ENCODE measurements around the gene KLK3. TPM values are rescaled to one million over a fixed set of nuclear protein-coding genes. Genes with fewer than 3 reads are reported as not detected.
A peak's percentile ranks its signal among the peaks of the same experiment; 100 is the strongest.

The KLK3 gene
- total RNA-seq, 4 donors from 2014 or later = 0.13 to 119 (median 10.4) TPM

DNA sequence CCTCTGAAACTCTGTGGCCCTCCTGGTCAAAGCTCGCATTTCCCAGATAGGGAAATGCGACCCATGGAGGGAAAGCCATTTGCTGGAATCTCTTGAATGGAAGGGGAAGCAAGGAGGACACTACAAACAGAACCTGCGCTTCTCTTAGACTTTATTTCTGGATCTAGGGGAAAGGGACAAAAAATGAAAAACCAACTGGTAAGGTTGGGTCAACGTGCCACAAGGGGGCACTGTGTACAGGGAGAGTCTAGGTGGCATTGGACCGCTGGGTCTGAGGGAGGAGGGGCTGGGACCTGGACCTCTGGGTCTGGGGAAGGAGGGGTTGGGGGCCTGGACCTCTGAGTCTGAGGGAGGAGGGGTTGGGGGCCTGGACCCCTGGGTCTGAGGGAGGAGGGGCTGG is 51.5 kb downstream of the KLK3 start:
- no peak overlapping the region for H3K4me3 ChIP-seq (ENCODE audit: low read depth, poor library complexity, severe bottlenecking)
- WGBS, 2 donors = 15 to 30% methylated on average over 5 of the region's 5 CpGs
- no peak for TF ChIP-seq POLR2A (IDR thresholded peaks at IDR 0.05)
- TF ChIP-seq, protein P1, sequence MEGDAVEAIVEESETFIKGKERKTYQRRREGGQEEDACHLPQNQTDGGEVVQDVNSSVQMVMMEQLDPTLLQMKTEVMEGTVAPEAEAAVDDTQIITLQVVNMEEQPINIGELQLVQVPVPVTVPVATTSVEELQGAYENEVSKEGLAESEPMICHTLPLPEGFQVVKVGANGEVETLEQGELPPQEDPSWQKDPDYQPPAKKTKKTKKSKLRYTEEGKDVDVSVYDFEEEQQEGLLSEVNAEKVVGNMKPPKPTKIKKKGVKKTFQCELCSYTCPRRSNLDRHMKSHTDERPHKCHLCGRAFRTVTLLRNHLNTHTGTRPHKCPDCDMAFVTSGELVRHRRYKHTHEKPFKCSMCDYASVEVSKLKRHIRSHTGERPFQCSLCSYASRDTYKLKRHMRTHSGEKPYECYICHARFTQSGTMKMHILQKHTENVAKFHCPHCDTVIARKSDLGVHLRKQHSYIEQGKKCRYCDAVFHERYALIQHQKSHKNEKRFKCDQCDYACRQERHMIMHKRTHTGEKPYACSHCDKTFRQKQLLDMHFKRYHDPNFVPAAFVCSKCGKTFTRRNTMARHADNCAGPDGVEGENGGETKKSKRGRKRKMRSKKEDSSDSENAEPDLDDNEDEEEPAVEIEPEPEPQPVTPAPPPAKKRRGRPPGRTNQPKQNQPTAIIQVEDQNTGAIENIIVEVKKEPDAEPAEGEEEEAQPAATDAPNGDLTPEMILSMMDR (IDR thresholded peaks at IDR 0.05) = no peak
- intact Hi-C loops (cut with DNase I; ENCODE audit: low total_unique reads) = no loop called here
- no peak for DNase-seq (ENCODE audit: low spot score in 2 of 2)

DNA sequence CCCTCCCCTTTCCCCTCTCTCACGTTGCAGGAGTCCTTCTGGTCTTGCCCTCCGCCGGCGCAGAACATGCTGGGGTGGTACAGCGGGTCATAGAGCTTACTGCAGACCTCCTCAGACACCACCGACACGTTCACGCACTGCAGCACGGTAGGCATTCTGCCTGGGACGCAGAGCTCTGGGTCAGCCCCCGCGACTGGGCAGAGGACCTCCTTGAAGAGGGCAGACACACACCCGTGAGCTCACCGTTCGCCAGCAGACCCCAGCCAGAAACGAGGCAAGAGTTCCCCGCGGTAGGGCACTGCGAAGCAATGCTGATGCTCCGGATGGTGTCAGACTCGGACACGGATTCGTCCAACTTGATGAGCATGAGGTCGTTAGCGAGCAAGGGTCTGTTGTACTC is 53.6 kb downstream of the KLK3 start:
- H3K4me3 ChIP-seq (ENCODE audit: low read depth, poor library complexity, severe bottlenecking) = no peak overlapping the region
- WGBS, 2 donors = 68 to 72% methylated on average over 24 to 25 of the region's 25 CpGs
- TF ChIP-seq POLR2A (IDR thresholded peaks at IDR 0.05) = no peak
- TF ChIP-seq, protein P1 (IDR thresholded peaks at IDR 0.05) = no peak
- DNase-seq (ENCODE audit: low spot score in 2 of 2) = no peak
- intact Hi-C loops (cut with DNase I; ENCODE audit: low total_unique reads) = no loop called here

DNA sequence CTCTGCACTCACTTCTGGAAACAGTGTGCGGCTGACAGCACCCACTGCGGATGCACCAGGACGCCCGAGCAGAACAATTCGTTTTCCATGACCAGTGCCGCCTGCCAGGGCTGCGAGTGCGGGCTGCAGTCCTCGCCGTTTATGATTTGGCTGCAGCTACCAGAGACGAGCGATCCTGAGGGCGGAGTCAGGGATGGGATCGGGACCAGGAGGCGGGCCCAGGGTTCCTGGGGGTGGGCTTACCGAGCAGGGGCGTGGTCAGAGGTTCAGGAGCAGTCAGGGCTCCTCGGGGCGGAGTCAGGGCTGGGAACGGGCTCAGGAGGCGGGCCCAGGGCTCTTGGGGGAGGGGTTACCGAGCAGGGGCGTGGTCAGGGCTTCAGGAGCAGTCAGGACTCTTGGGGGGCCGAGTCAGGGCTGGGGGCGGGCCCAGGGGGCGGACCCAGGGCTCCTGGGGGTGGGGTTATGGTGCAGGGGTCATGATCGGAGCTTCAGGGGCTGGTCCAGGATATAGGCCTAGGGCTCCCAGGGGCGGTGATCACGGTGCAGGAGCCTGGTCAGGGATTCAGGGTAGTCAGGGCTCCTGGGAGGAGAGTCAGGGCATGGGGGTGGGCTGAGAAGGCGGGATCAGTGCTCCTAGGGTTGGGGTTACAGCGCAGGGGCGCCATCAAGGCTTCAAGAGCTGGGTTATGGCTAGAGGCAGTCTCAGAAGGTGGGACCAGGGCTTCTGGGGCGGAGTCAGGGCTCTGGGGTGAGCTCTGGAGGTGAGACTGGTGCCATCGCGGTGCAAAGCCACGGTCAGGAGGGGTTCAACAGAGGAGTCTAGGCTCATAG is 54.7 kb downstream of the KLK3 start:
- DNase-seq (ENCODE audit: low spot score in 2 of 2) = peak in 1 of 2 donors; percentile 36
- TF ChIP-seq, protein P1 (IDR thresholded peaks at IDR 0.05) = no peak
- no peak for TF ChIP-seq POLR2A (IDR thresholded peaks at IDR 0.05)
- 5 to 6% methylated on average over 21 to 34 of the region's 36 CpGs for WGBS, 2 donors
- intact Hi-C loops (cut with DNase I; ENCODE audit: low total_unique reads) = loop anchor here (10.0 kb wide), 1 partner anchor 115 kb away; the partner anchor contains the start of gene ACP4
- no peak overlapping the region for H3K4me3 ChIP-seq (ENCODE audit: low read depth, poor library complexity, severe bottlenecking)

Other genes with a start within 250 kb of the KLK3 start
- gene SYT3, start 215.0 kb upstream of the KLK3 start, total RNA-seq = under 1 TPM in 3 of 4 donors, not detected in 1; 0.29 to 0.49 (median 0.42) TPM
- gene C19orf81, start 205.5 kb upstream of the KLK3 start, total RNA-seq = 1 to 10 TPM in 1 of 4 donors, under 1 TPM in 1, not detected in 2; 0.91 to 1.4 TPM
- gene SHANK1, start 135.1 kb upstream of the KLK3 start, total RNA-seq = 1 to 10 TPM in 2 of 4 donors, under 1 TPM in 2; 0.30 to 1.6 (median 0.67) TPM
- 10 to 100 TPM in 2 of 4 donors, 1 to 10 TPM in 2; 9.5 to 19.2 (median 11.9) TPM for gene CLEC11A, start 131.6 kb upstream of the KLK3 start, total RNA-seq
- not detected for gene GPR32, start 84.5 kb upstream of the KLK3 start, total RNA-seq
- 1 to 10 TPM in 1 of 4 donors, under 1 TPM in 1, not detected in 2; 0.58 to 3.1 TPM for gene ACP4, start 64.5 kb upstream of the KLK3 start, total RNA-seq
- gene KLK1, start 31.1 kb upstream of the KLK3 start, total RNA-seq = 10 to 100 TPM; 35.9 to 49.9 (median 46.6) TPM
- not detected for gene KLK15, start 21.3 kb upstream of the KLK3 start, total RNA-seq
- gene KLK2, start 18.5 kb downstream of the KLK3 start, total RNA-seq = 10 to 100 TPM in 1 of 4 donors, 1 to 10 TPM in 1, not detected in 2; 5.3 to 31.2 TPM
- gene KLK4, start 56.5 kb downstream of the KLK3 start, total RNA-seq = under 1 TPM; 0.47 to 0.84 (median 0.74) TPM
- gene KLK5, start 98.1 kb downstream of the KLK3 start, total RNA-seq = 100 to 1,000 TPM; 179 to 310 (median 271) TPM
- gene KLK6, start 114.7 kb downstream of the KLK3 start, total RNA-seq = 1 to 10 TPM in 3 of 4 donors, under 1 TPM in 1; 0.27 to 9.5 (median 5.1) TPM
- 100 to 1,000 TPM; 206 to 251 (median 224) TPM for gene KLK7, start 129.0 kb downstream of the KLK3 start, total RNA-seq
- 100 to 1,000 TPM in 3 of 4 donors, 10 to 100 TPM in 1; 67.1 to 117 (median 106) TPM for gene KLK8, start 146.7 kb downstream of the KLK3 start, total RNA-seq
- gene KLK10, start 164.8 kb downstream of the KLK3 start, total RNA-seq = 10 to 100 TPM; 30.0 to 94.1 (median 57.2) TPM
- gene KLK11, start 171.7 kb downstream of the KLK3 start, total RNA-seq = 100 to 1,000 TPM; 219 to 420 (median 258) TPM
- gene KLK12, start 180.1 kb downstream of the KLK3 start, total RNA-seq = 1 to 10 TPM in 1 of 4 donors, under 1 TPM in 1, not detected in 2; 0.96 to 2.1 TPM
- 10 to 100 TPM in 1 of 4 donors, 1 to 10 TPM in 3; 8.6 to 39.1 (median 9.5) TPM for gene KLK13, start 210.2 kb downstream of the KLK3 start, total RNA-seq
- gene KLK14, start 228.0 kb downstream of the KLK3 start, total RNA-seq = 10 to 100 TPM in 3 of 4 donors, 1 to 10 TPM in 1; 8.3 to 18.3 (median 12.2) TPM